NCI-H187 treated with DMSO at 0.1 percent for 48 hours (cell line): ENCODE measurements around the gene PTPN5.
"Not testable (repeated sequence)": the region's sequence is repeated elsewhere in the genome, so short reads cannot be mapped to it uniquely, and the experiment has no call there.

Experiments
- DNase-seq: peaks from one replicate; lab custom pipeline; 2025; lab: John Stamatoyannopoulos, UW

PTPN5 gene

GRCh38 chr11:18681949-18682348 lies 109.6 kb downstream of the PTPN5 start:
- DNase-seq: not testable (repeated sequence)
